ENCODE results near the gene CAP1. TPM values are rescaled to one million over a fixed set of nuclear protein-coding genes. Genes with fewer than 3 reads are reported as not detected.

Gene CAP1
- total and polyA plus RNA-seq, 10 of the 15 experiments (the other 5 are each of a cell fraction or from before 2014, with no cell fraction given): 360 to 500 (median 431) TPM

GRCh38 chr1:40075266-40075665 lies 34.7 kb downstream of the CAP1 start (continued):
- no peak for TF ChIP-seq ZBTB11 (CRISPR knock-in tag; IDR thresholded peaks at IDR 0.05)
- no peak for TF ChIP-seq LARP7 (IDR thresholded peaks at IDR 0.05)
- no peak for TF ChIP-seq NRF1 (conservative IDR thresholded peaks at IDR 0.05; ENCODE audit: low read depth, low read length)
- TF ChIP-seq TARDBP (IDR thresholded peaks at IDR 0.05; ENCODE audit: borderline replicate concordance): no peak
- no peak for TF ChIP-seq NFXL1 (IDR thresholded peaks at IDR 0.05; ENCODE audit: borderline replicate concordance)
- no peak for TF ChIP-seq USF2 (IDR thresholded peaks at IDR 0.05; ENCODE audit: borderline replicate concordance, low read depth, low read length)
- TF ChIP-seq PBX3 (IDR thresholded peaks at IDR 0.05; ENCODE audit: insufficient replicate concordance, low read depth, low read length): no peak
- no peak for TF ChIP-seq HCFC1 (IDR thresholded peaks at IDR 0.05; ENCODE audit: low read length)
